HG03575 (cell line): ENCODE results near the gene WDR4.
"Not testable (repeated sequence)": the region's sequence is repeated elsewhere in the genome, so short reads cannot be mapped to it uniquely, and the experiment has no call there.

ENCODE experiments used
- ATAC-seq: cut with Tn5 transposase; IDR thresholded peaks from one replicate; pipeline ENCODE4 v1.9.1; 2021; ENCODE audit not compliant: unreplicated experiment, insufficient number of reproducible peaks, low FRiP score; ENCODE audit errors: extremely low read depth

WDR4 gene

DNA sequence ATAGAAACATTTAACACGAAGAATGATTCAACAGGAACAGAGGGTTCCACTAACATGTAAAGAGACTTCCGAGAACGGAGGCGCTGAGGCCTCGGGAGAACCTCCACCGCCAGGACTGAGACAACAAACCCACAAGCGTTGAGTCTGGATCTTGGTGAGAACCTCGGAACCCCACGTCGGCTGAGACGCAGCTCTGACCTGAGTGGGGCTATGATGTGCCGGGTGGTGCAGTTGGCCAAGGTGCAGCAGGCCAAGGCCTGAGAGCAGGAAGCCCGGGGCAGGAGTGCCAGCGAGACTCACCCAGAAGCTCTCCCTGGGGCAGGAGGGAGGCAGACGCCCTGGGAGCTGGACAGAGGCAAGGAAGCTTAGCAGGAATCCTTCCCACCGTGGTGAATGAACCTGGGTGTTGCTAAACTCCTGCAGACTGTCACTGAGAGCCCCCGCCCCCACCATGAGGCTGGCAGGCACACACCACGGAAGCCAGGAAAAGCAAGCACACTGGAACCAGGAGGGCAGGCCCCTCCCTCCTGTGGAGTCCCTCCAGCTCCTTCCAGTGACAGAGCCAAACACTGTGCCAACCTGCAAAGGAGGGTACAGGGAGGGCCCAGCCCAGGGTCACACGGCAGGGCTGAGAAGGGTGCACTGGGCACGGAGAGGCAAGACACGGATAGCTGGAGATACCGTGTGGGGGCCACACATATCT is 34.8 kb downstream of the WDR4 start:
- ATAC-seq = no peak

DNA sequence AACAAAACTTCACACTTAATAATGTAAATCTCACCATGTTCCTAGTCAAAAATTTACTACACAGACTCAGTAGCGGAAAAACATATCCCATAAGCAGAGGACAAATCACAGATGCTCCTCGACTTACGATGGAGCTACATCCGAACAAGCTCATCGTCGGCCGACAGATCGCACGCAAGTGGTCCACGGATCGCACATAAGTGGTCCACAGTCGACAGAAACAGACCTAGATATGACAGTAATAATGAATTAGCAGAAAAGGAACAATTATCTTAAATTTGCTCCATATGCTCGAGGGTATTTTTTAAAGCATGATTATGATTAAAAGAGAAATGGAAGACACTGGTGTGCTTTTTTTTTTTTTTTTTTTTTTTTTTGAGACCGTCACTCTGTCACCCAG is 36.3 kb downstream of the WDR4 start:
- no peak for ATAC-seq

DNA sequence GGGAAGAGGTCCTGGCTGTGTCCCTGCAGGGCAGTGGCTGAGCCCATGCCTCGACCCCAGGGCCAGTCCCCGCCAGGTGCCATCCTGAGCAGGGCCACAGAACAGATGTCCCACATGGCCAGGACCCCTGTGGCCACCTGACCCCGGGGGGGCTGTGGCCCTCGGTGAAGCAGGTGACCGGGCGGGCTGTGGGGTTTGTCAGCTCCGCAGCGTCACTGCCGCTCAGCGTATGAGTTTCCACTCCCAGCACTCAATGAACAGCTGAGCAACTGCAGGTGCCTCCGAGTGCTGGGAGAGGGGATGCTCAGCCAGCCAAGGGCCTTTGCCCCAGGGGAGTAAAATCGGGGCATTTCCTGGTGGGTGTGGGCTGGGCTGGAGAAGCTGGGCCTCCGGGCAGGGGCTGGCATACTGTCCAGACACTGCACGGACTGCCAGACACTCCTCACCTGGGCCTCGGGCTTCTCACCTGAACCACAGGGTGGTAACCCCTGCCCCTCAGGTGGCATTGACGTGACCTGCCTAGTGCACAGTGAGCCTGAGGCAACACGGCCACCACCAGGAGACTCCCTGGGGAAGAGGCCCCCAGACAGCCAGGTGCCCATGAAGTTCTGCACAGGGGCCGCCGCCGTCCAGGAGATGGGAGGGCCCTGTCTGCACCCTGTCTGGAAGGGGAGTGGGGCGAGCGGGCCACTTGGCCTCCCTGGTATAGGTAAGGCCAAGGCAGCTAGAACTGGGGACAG is 37.3 kb downstream of the WDR4 start:
- not testable (repeated sequence) for ATAC-seq

DNA sequence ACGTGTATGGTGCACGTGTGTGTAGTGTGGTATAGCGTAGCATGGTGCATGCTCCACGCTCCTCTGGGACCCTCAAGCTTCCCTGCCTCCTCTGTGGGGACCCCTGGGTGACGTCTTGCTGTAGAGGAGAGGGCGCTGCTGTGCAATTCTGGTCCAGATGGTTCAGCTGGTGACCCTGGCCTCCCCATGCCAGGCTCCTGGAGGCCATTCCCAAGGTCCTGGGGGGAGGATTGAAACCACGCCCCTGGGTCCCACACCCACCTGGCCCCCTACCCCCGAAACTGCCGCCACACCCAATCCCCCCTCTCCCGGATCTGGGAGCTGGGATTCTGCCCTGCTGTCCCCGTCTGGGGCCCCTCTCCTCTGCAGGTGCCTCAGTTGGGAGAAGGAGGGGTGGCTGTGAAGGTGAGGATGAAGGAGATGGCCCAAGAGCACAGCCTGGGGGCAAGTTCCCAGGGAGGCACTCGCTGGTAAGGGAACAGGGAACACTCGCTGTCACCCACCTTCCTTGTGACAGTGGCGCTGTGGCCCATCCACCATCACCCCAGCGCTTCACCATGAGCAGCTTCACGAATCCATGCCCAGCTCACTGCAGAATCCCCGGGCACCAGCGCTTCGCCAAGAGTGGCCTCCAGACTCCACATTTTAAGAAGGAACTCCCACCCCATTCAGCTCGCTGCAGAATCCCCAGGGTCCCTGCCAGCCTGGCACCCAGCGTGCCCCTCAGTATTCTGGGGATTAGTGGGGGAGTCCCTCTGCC is 38.0 kb downstream of the WDR4 start:
- no peak for ATAC-seq

DNA sequence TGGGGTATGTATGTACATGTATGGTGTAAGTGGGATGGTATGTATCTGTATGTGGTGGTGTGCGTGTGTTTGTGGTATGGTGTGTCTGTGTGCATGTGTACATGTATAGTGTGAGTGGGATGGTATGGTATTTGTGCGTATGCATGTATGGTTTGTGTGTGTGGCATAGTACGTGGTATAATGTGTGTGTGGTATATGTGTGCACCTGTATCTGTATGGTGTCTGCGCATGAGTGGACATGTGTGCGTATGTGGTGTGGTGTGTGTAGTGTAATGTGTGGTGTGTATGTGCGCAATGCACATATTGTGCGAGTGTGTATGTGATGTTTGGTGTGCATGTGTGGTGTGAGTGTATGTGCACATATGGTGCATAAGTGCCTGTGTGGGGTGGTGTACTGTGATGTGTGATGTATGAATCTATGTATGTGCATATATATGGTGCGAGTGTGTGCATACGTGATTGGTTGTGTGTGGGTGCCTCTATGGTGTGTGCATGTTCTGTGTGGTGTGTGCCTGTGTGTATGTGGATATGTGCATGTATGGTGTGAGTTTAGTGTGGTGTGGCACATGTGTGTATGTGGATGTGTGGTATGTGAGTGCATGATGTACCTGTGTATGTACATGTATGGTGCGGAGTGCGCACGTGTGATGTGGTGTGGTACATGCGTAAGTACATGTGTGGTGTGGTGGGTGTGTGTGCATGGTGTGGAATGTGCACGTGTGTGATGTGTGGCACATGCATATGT is 38.8 kb downstream of the WDR4 start:
- no peak for ATAC-seq

DNA sequence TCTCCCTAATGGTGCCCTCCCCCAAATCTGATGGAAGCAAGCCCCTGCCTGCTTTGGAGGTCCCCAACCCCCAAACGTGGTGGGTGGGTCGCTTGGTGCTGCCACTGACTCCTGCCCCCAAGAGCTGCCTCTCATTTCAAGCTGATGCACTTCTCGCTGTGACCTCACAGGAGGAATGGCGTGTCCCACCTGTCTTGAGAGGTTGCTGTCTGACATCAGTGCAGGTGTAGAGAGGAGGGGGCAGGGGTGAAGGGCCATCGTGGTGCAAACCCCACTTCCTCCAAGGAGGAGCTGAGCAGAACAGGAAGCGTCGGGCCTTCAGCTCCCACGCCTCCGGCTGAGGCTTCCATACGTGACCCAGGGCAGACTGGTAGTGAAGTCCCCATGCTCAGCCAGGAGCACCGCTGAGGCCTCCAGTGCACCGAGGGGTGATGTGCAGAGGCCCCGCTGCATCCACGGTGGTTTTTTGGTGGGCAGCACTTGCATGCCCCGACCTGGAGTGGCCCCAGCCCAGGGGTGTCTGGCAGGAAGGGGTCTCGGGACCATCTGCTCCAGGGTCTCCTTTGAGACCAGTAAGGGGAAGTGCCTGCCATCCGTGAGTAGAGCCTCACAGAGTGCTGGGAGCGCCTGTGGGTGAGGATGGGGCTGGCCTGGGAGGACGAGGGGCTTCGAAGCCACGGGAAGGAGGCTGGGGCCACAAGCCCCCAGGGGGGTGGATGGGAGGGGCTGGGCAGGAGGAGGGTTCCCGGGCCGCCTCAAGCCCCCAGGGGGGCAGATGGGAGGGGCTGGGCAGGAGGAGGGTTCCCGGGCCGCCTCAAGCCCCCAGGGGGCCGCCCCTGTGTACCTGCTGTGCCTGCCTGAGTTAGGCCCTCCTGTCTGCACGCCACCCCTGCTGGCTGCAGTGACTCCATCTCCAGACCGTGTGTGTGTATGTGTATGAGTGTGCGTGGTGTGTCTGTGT is 39.8 kb downstream of the WDR4 start:
- ATAC-seq = no peak

DNA sequence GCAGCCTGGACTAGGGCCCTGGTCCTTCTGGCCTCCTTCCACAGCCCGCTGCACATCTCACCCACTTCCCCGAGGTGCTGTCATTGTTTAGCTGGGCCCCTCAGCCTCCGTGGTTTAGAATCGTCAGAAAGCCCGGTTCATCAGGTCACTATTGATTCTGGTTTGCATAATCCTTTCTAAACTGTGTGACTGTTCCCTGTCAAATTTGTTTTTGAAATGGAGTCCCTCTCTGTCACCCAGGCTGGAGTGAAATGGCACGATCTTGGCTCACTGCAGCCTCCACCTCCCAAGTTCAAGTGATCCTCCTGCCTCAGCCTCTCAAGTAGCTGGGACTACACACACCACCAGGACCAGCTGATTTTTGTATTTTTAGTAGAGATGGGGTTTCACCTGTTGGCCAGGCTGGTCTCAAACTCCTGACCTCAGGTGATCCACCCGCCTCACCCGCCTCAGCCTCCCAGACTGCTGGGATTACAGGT is 41.1 kb downstream of the WDR4 start:
- not testable (repeated sequence) for ATAC-seq

DNA sequence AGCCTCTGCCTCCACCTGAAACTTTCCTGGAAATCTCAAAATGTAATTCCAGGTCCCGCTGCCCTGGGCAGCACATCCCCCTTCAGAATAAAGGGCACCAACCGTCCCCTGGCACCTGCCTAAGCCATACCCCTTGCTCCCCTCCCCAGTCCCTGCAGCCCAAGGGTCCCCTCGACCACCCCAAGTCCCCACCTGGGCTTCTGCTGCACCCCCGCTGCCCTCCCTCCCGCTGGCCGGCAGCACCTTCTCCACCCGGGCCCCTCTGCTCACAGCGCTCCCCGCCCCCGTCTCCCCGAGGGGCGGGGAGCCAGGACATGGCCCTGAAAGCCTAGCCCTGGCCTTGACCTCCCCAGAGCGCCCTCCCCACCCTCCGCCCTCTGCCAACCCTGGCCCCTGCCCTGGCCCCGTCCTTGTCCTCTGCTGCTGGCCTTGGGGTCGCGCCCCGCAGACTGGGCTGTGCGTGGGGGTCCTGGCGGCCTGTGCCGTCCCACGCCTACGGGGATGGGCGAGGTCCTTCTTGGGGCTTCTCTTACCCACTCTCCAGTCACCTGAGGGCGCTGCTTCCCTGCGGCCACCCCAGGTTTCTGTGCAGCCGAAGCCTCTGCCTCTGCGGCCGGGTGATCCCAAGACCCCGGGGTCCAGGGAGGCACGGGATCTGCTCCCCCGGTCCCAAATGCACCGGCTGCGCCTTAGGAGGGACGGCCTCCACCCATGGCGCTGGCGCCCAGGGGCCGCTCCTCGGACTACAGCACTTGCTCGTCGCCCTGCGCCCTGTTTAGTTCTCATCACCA is 41.7 kb downstream of the WDR4 start:
- ATAC-seq = no peak

DNA sequence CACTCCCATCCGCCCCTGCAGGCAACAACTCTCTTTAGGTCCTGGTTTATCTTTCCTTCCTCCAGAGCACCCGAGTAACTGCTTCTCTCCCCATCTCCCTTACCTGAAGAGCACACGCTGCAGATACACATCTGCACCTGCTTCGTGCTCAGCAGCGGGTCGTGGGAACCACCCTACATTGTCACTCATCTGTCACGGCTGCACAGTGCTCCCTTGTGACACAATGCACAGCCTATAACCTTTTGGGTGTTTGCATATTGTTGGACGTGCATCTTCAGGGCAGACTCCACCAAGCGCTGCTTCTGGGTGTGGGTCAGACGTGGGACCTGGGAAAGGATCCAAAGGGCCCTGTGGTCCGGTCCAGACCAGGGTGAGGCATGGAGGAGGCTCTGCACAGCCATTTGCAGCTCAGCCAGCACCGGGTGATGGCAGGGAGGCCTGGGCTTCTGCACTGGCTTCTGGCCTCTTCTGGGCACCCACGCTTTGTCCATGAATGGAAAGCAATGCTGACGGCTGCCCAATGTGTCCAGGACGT is 42.5 kb downstream of the WDR4 start:
- ATAC-seq = no peak

DNA sequence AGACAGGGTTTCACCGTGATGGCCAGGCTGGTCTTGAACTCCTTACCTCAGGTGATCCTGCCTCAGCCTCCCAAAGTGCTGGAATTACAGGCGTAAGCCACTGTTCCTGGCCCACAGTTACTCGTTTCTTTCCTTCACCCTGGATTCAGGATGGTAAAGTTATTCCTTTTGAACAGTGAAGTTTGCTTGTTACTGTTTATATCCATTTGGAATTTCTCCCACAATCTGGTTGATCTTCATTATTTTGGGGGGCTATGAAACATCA is 43.0 kb downstream of the WDR4 start:
- no peak for ATAC-seq

DNA sequence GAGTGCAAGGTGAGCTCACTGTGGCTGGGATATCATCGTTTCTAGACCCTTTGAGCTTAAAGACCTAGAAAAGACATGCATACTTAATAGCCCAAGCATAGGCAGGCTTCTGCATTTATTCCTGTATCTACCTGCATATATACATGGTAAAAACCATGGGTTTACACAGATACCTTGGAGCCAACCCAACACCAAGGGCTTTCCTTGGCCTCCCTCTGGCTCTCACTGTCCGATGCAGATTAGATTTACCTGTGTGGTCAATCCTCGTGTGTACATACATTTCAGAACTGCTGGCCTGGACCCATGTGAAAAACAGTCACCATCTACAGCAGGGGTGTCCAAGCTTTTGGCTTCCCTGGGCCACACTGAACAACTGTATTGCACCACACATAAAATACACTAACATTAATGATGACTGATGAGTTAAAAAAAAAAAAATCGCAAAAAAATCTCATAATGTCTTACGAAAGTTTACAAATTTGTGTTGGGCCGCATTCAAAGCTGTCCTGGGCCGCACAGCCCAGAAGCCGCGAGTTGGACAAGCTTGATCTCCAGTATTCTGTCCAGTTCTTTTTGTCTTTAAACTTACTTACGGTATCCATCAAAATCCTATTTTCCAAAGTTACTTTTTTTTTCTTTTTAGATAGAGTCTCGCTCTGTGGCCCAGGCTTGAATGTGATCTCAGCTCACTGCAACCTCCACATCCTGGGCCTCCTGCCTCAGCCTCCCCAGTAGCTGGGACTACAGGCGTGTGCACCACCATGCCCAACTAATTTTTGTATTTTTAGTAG is 43.5 kb downstream of the WDR4 start:
- no peak for ATAC-seq

DNA sequence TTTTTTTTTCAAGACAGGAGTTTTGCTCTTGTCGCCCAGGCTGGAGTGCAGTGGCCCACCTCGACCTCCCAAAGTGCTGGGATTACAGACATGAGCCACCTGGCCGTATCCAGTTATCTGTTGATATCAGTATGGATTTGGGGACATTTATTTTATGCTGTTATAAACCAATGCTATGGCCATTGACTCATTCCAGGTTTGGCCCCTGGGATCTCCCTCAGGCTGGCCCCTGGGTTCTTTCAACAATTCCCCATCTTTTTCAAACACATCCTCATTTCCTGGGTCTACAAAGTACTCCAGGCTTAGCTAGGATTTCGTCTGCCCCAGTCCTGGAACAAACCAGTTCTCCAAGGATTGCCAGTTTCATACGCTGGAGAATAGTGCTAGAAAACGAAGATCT is 44.1 kb downstream of the WDR4 start:
- no peak for ATAC-seq

DNA sequence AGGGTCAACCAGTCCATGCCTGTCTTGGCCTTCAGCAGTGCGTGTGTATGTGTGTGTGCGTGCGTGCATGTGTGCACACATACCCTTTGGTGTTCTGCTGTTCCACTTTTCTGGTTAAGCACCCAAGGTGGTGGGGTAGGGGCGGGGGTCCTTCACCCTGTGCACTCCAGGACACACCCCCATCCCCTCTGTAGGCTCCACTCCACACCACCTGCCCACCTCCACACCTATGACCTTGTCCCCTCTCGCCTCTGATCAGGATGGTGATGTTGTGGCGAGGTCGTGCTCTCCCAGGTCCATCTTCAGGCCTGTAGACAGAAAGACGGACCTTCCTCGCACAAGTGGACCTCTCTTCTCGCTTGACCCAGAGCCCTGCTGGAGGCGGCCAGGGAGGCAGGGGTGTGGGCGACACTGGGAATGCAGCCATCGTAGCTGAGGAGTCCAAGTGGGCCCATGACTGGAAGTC is 44.6 kb downstream of the WDR4 start:
- no peak for ATAC-seq

DNA sequence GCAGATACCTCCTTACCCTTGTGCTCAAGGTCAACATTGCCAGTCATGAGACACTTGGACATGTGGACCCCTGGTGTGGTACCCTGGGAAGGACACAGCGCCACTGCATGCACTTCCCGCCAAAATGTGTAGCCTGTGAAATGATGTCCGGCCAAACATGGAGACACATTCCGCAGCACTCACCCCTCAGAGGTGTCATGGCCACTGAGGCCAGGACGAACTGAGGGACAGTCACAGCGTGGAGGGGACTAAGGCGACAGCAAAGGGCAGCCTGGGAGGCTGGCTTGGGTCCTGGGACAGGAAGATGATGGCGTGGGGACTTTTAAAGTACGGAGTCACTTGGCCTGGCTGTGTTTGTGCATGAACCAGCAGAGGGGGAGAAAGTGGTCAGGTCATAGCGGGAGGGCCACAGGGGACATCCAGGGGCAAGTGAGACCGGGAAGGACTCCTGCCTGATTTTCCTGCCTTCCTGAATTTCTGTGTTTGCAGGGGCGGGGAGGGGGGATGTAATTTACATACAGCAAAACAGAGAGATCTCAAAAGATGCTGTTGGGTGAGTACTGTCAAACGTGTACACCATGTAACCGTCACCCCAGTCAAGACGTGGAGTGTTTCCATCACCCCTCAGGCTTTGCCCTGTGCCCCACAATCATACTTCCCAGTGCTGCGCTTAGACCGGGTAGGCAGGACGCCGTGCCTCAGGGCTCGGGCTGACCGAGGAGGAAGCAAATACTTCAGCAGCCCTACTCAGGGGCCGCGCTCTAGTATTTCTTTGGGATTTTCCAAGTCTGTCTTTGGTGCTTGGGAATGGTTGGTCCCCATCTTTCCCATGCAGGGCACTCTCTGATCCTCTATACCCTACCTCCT is 45.2 kb downstream of the WDR4 start:
- no peak for ATAC-seq

DNA sequence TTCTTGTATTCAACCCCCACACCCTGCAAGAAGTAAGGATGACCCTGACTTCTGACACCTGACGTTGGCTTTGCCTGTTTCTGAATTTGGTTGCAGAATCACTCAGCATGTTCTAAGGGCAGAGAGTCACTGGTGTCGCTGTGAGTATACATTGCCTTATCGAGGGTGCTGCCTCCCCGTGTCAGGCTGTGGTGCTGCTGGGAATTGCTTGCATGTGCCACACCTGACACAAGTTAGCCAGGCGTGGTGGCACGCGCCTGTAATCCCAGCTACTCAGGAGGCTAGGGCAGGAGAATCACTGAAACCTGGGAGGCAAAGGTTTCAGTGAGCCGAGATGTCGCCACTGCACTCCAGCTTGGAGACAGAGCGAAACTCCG is 45.9 kb downstream of the WDR4 start:
- ATAC-seq = no peak

DNA sequence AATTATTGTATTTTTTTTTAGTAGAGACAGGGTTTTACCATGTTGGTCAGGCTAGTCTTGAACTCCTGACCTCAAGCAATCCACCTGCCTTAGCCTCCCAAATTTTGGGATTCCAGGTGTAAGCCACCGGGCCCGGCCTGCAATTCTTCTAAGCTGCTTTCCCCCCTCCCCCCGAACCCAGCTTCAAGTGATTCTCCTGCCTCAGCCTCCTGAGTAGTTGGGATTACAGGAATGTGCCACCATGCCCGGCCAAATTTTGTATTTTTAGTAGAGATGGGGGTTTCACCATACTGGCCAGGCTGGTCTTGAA is 47.1 kb downstream of the WDR4 start:
- not testable (repeated sequence) for ATAC-seq
